Left renal cortex interstitium (tissue), 4 donors: ENCODE results near the gene PNKD. TPM values are rescaled to one million over a fixed set of nuclear protein-coding genes. Genes with fewer than 3 reads are reported as not detected.

Experiments used
- DNase-seq, 4 donors: peaks; one replicate each; pipeline ENCODE4 v3.0.0-alpha.2; 2013; ENCODE audit warnings: low read depth in 4 of 4, low spot score in 2 of 4, missing footprints in 1 of 4
- polyA plus RNA-seq, 4 donors: library from polyadenylated mRNA; unstranded; fragments of 120-200 nt; gene quantifications; one replicate each; pipeline ENCODE4 v1.2.1, GENCODE V29; 2013; ENCODE audit not compliant: insufficient read length in 4 of 4

Gene PNKD, protein sequence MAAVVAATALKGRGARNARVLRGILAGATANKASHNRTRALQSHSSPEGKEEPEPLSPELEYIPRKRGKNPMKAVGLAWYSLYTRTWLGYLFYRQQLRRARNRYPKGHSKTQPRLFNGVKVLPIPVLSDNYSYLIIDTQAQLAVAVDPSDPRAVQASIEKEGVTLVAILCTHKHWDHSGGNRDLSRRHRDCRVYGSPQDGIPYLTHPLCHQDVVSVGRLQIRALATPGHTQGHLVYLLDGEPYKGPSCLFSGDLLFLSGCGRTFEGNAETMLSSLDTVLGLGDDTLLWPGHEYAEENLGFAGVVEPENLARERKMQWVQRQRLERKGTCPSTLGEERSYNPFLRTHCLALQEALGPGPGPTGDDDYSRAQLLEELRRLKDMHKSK
- polyA plus RNA-seq = 100 to 1,000 TPM; 102 to 133 (median 119) TPM

DNA sequence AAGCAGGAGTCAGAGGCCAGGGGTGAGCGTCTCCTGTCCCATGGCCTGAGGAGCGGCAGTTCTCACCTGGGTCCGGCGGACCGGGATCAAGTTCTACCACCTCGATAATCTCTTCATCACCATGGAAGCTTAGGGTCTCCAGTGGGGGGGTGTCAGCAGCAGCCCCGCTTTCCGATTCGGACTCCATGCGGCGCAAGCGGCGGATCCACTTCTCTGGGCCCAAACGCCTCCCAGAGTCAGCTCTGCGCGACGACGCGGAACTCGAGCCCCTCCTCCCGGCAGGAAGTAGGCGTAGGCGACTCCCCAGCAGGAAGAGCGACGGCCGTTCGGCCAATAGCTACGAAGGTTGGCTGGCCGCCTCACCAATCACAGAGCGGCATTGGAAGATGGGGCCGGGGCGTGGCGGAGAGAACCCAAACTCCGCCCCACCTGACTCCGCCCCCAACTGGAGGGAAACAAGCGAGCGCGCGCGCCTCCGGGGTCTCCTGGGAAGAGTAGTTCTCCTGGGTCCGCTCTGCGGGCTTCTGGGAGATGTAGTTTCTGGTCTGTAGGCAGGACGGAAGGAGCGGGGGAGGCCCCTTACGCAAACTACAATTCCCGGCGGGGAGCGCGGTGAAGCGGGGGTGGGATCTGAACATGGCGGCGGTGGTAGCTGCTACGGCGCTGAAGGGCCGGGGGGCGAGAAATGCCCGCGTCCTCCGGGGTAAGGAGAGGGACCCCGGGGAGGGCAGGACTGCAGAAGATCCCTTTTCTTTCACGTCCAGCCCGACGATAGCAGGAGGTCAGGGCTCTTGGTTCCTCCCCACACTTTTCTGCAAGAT, at the start of gene PNKD, which contains the start of gene AAMP:
Gene PNKD, plus strand, starts transcription at position 620 of the 821 bp plus-strand sequence. Its CDS starts 17 bp downstream, at position 637.
Gene AAMP, minus strand, starts transcription at position 238 of the 821 bp plus-strand sequence. Its CDS starts 51 bp downstream, at position 187.
- DNase-seq = peak; percentile 99 to 100 (median 100)

DNA sequence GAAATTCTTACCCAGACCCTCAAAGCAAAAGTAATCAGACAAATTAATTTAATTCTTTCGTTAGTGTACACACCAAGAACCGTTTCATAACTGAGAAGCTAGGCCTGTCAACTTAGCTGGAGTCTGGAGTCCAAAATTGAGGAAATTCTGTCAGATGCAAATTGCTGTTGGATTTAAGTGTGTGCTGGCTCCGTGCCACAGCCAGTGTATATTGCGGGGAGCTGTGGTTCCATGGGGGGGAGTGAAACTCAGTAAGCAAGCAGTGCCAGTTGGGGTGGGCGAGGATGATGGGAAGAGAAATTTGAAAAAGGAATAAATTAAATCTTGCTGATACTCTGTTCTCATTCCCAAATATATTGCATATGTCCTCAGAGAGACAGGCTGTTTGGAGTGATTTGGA, 49.3 kb upstream of the PNKD start:
- DNase-seq = no peak

DNA sequence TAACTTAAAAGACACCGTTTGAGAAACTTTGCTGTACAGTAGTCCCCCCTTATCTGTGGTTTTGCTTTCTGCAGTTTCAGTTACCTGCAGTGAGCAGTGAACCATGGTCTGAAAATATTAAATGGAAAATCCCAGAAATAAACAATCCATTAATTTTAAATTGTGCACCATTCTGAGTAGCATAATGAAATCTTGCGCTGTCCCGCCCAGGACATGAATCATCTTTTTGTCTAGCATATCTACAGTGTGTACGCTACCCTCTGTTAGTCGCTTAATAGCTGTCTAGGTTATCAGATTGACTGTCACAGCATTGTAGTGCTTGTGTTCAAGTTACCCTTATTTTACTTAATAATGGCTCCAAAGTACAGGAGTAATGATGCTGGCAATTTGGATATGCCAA, 47.3 kb upstream of the PNKD start:
- no peak for DNase-seq

DNA sequence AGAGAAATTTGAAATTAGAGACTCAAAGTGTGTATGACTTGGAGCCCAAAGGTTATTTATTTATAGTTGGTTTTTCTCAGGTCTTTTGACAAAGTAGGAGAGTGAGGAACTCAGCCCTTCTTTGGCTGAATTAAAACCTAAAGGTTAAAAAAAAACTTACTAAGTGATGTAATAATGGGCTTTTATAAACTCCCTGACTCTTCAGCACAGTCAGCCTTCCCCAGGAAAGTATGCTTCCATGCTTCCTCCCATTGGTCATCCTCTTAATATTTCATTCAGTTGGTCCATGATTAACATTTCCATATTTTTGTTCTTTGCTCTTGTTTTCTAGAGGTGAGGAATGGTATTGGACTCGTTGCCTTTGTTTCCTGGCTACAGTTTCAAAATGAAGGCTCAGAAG, 46.1 kb upstream of the PNKD start:
- DNase-seq = no peak

DNA sequence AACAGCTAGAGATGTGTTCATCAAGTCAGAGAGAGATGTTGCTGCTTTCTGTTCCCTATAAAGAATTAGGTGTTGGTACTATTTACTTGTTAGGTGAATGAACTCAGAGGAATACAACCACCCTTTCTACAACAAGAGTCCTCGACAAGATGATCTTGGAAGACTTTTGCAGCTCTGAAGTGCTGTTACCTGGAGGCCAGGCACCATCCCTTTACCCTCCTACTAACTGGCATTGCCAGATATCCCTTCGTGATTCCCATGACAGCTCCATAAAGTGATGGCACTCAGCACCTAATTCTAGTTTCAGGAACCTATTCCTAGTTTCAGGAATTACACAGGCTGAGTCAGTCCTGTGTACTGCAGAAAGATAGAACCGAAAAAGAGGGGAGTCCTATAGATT, 43.4 kb upstream of the PNKD start:
- DNase-seq = no peak

DNA sequence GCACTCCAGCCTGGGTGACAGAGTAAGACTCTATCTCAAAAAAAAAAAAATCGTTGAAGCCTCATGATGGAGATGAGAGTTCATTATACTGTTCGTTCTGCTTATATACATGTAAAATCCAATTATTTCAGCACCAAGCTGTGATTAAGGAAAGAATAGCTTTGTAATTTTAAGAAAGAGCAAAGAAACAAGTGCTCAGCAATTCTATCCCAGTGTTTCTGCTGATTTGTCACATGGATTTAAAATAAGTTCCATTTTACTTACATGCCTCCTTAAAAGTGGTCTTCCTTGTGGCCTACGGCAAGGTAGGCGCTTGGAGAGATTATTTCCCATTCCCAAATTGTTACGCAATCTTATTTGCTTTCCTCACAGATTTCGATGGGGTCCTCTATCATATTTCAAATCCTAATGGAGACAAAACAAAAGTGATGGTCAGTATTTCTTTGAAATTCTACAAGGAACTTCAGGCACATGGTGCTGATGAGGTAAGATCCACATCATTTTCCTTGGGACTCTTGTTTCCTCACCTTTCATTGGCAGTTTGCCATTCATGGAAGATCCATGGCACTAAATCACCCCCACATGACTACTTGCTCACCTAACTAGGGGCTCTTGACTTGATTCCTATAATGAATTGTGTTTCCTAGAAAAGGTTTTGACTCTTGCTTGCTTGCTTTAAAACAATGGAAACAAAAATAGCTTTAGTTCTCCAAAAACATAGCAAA, 41.8 kb upstream of the PNKD start:
- no peak for DNase-seq

DNA sequence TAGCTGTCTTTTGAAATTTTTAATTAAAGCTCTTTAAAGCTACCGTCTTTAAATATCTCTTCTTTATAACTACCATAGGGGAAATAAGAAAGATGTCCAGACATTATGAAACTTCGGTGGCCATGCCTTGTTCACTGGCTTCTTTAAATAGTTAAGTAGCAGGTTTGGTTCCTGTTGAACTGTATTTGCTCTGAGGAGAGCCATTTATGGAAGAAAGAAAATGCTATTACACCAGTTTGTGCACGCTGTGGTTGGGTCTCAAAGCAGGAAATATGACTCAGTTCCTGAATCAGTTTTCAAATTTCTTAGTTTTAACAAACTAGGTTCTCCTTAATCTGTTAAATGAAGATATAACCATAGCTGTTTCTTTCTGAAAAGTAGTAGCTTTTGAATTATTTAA, 41.1 kb upstream of the PNKD start:
- DNase-seq = no peak

DNA sequence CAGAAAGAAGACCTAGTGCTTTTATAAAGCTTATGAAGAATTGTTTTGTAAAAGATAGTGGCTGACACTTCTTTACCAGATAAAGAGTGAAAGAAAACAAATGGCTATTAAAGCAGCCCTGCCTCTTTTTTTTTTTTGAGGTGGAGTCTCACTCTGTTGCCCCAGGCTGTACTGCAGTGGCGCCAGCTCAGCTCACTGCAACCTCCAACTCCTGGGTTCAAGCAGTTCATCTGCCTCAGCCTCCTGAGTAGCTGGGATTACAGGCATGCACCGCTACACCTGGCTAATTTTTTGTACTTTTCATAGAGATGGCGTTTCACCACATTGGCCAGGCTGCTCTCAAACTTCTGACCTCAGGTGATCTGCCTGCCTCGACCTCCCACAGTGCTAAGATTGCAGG, 40.5 kb upstream of the PNKD start:
- DNase-seq = no peak

DNA sequence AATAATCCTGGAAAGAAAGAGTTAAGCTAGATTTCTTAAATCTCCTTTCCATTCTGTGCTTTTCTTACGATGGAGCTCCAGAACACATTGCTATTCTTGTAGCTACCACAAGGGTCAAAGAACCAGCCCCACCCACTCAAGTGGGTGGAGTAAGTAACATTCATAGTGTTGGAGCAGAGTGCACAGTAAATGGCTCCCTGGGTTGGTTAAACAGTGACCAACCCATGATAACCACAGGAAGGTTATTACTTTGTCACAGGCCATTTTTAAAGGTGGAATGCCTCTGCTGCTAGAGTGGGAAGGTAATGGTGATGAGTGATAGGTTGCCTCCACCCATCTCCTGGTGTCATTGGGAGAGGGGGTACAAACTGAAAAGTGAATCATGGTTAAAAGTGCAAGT, 39.4 kb upstream of the PNKD start:
- no peak for DNase-seq

DNA sequence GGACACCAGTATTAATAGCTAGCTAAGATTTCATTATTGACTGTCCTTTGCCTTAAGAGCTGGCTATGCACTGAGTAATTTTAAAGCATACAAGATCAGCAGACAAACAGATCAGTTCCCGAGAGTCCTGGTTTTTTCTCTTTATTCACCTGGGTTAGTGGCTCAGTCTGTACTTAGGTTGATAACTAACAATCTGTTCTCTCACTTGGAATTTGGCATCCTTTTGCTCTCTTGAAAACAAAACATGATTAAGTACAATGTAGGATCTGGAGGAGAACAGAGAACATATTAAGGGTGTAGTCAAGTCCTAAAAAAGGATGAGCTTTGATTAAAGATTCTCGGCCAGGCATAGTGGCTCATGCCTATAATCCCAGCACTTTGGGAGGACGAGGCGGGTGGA, 36.8 kb upstream of the PNKD start:
- DNase-seq = no peak

DNA sequence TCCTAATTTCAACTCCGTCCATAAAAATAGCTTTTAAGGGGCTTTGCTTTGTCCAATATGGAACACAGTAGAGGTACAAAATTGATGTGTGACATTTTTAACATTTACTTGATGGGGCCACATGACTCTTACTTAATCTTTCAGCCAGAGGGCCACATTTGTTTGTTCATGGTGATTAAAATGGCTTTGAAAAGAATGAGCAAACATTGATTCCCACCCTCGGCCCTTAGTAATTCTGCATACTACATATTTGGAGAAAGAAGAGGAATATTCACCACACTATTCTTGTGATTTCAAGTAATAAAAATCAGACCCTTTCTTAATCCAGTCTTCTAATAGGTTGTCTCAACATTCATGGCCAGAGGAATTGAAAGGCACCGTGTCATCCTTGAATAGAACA, 35.8 kb upstream of the PNKD start:
- DNase-seq = no peak

DNA sequence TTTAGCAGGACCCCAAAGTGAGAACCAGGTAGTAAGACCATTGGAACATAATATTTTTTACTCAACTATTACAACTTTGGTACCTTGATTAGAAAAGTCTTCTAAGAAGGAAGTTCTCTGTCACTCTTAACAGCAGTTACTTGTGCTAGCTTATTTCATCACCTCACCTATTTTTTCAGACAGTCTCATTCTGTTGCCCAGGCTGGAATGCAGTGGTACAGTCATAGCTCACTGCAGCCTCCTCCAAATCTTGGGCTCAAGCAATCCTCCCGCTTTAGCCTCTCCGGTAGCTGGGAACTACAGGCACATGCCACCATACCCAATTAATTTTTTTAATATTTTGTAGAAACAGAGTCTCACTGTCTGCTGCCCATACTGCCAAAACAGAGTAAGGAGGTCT, 35.3 kb upstream of the PNKD start:
- DNase-seq = no peak

DNA sequence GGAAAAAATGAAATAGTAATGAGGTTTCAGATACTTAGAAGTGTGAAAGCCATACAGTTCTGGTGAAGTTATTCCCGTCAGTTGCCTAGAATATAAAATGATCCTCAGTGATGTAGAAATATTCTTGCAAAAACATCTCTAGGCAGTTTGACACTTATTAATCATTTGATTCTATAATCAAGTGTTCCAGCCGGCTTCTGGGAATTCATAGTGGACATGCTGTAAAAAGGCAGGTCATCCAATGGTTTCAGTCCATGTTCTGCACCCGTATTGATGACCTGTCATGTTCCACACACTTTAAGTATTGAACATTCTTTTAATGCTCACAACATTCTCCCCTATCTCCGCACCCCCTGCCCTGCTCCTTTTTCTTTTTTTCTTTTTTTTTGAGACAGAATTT, 33.5 kb upstream of the PNKD start:
- no peak for DNase-seq

DNA sequence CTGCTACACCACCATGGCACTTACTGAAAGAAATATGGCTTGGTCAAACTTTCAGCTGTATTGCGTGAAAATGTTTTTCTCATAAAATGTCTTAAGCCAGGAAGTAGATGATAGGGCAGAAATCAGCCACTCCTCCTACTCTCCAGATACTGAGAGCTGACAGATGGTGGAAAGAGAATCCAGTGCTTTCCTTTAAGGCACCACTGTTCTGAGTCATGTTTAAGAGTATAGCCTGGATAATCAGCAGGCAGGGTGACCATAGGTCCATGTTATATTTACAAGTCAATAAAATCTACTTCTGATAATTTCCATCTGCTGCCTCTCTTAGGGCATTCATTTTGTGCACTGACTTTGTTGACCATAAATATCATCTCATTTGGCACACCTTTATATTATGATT, 31.4 kb upstream of the PNKD start:
- DNase-seq = no peak

DNA sequence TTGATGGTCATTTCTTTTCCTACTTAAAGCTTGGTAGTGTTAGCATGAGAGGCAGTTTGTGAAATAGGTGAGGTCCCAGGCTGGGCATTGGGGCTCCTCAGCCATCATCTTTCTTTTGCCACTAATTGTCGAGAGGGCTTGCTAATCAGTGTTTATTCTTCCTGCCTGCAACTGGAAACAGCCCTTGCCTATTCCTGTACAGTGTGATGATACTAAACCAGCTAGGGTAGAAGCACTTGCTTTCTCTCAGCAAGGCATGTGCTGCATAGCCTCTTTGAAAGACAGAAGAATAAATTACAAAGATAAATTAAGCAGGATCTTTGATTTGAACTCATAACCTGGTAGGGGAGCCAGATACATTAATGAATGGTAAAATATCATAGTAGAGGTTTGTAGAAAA, 26.1 kb upstream of the PNKD start:
- DNase-seq = no peak

DNA sequence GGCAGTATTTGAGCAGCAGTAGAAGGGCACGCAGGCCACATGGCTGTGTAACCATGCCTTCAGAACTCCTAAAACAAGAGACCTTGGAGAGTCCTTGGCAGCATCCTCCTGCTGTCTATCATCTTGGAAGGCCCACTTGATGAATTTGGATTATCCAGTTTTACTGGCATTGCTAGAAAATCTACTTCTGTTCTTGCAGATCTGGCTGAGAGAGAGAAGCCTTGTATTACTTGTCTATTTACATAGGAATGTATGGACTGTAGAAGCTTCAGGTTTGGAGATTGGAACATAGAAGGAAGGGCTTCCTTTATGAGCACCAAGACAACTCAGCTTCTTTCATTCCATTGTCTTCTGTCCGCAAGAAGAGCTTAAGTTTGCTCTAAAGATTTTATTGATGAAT, 25.7 kb upstream of the PNKD start:
- DNase-seq = no peak

DNA sequence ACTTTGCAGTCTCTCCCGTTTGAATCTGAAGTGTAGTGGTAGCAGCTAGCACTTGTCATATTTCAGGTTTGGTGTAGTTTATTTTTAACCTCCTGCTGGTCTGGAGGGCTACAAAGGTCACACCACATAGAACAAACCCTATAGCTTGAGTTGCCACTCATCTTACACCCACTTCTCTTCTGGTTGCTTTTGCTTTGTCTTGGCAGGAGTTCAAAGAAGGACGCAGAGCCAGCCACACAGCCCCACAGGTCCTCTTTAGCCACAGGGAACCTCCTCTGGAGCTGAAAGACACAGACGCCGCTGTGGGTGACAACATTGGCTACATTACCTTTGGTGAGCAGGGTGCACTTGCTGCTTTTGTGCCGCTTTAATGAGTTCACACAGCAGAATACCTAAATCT, 25.1 kb upstream of the PNKD start:
- DNase-seq = no peak

DNA sequence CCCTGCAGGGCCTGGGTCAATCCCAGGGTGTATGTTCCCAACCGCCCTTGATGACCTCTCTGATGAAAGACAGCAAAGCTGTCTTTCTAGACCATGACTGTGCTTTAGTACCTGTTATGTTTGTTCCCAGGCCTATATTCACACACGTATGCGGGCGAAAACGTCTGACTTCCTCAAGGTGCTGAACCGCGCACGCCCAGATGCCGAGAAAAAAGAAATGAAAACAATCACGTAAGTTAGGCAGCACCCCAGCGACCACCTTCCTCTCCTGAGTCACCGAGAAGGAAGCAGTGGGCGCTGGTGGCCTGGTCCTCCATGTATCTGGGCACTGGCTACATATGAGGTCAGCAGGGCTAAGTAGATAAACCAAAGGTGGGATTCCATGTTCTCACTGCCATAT, 20.6 kb upstream of the PNKD start:
- no peak for DNase-seq

DNA sequence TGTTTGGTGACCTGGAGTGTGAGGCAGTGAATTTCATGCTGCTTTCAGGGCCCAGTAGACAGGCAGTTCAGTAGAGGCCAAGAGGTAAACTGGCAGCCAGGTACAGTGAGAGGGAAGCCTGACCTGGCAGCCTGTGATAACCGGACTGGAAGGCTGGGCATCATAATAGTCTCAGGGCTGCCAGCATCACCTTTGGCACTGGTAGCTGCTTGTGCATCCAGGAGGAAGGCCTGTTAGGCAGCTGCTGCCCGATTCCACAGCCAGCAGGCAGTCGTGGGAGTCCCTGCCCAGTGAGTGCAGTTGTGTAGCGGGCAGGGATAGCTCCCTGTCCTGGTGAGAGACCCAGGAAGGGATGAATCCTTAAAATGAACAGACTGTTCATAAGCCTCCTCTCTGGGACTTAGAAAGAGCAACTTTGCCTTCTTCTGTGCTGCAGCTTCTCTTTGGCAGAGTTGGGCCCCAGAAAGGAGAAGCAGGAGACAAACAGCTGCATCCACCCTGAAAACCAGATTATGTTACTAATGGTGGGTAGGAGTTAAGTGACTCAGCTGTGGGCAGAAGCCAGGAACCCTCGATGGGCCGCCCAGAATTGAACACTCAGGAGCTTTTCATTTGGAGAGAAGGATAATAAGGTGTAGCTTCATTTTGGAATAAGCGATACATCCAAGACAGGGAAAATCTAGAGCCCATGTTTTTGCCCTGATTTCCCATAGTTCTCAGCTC, 17.6 kb upstream of the PNKD start:
- no peak for DNase-seq

DNA sequence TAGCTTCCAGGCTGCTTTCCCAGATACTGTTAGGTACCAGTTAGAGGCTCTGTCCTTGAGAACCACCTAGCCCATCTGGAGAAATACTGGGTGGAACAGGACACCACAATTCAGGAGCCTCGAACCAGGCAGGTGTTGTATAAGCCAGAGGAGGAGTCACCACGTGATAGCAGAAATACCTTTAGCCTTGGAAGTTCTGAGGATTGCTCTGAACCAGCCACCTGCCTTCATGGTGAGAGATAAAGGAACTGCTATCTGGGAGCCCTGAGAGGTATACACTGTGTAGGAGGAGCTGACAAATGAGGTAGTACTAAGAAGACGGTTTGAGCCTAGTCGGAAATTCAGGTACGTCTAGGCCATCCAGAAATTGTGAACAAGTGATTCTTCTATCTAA, 17.1 kb upstream of the PNKD start:
- DNase-seq = no peak

DNA sequence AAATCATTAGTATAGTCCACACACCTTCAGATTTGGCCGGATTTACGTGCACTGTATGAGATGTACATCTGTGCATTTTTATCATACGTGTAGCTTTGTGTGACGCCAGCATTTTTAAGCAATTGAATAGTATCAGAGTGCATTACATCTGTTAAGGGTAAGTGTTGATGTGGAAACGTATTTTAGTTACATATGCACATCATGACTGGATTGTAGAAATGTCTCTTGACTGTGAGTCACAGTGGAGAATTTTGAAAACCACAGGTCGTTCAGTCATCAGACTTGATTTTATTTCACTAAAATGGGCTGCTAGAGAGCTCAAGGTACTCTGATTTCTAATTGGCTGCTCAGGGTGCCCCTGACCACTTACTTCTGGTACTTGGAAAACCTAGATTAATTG, 14.9 kb upstream of the PNKD start:
- no peak for DNase-seq
